Hematopoietic multipotent progenitor cell treated with erythropoietin and hydrocortisone succinate and interleukin-3 and kit ligand, for 4 days (in vitro differentiated cells): ENCODE results near the gene ARL5C.

Experiments used
- DNase-seq: peaks from one replicate; pipeline ENCODE4 v3.0.0-alpha.2; 2015

Gene ARL5C

GRCh38 chr17:39165841-39166349, at the start of gene ARL5C:
TSS of gene ARL5C (minus strand) at chr17:39166161. CDS start at chr17:39165760, 401 bp downstream.
- no peak for DNase-seq

GRCh38 chr17:39213852-39214251, 47.9 kb upstream of the ARL5C start:
- DNase-seq, result no peak

GRCh38 chr17:39212841-39213480, 47.0 kb upstream of the ARL5C start:
- DNase-seq, result no peak

- peak; percentile 35 for DNase-seq
These were observed 46.3 kb upstream of the ARL5C start for GRCh38 chr17:39212195-39212810.

- DNase-seq, result no peak
These were observed 44.1 kb upstream of the ARL5C start for GRCh38 chr17:39210093-39210434.

- DNase-seq, result peak; percentile 58
These were observed 43.5 kb upstream of the ARL5C start for GRCh38 chr17:39209317-39210092.

- peak; percentile 49 for DNase-seq
These were observed 42.9 kb upstream of the ARL5C start for GRCh38 chr17:39208893-39209292.

- DNase-seq, result no peak
These were observed 42.2 kb upstream of the ARL5C start for GRCh38 chr17:39208136-39208535.

GRCh38 chr17:39205112-39205526, 39.2 kb upstream of the ARL5C start:
- peak; percentile 34 for DNase-seq

GRCh38 chr17:39204245-39204644, 38.3 kb upstream of the ARL5C start:
- no peak for DNase-seq

GRCh38 chr17:39200957-39201510, 35.1 kb upstream of the ARL5C start:
- peak; percentile 59 for DNase-seq

GRCh38 chr17:39200070-39200879, 34.3 kb upstream of the ARL5C start, which contains the start of gene RPL19:
TSS of gene RPL19 (plus strand) at chr17:39200283. CDS start at chr17:39200345, 62 bp downstream.
- DNase-seq, result peak; percentile 90

GRCh38 chr17:39199820-39200069, 33.8 kb upstream of the ARL5C start:
- DNase-seq, result peak; percentile 98

GRCh38 chr17:39198186-39198566, 32.2 kb upstream of the ARL5C start:
- DNase-seq, result peak; percentile 22

- DNase-seq, result peak; percentile 87
These were observed 31.6 kb upstream of the ARL5C start, which contains the start of gene CACNB1 for GRCh38 chr17:39197380-39198185. TSS of gene CACNB1 (minus strand) at chr17:39197669. CDS start at chr17:39197495, 174 bp downstream.

GRCh38 chr17:39196808-39197291, 30.9 kb upstream of the ARL5C start:
- DNase-seq, result peak; percentile 77

- peak; percentile 15 for DNase-seq
These were observed 30.4 kb upstream of the ARL5C start for GRCh38 chr17:39196241-39196807.

GRCh38 chr17:39195568-39196160, 29.7 kb upstream of the ARL5C start:
- no peak for DNase-seq

GRCh38 chr17:39194985-39195524, 29.1 kb upstream of the ARL5C start:
- no peak for DNase-seq
